Loucy (cell line): Measurements from ENCODE around the gene SIDT2.

Experiments used
- H2AFZ ChIP-seq: fragments of 200-600 bp; sonication (generic); 2 replicates; pipeline ENCODE4 v1.6.0; 2016; ENCODE audit warnings: antibody characterized with exemption, mild to moderate bottlenecking, low read length, moderate library complexity
- H3F3A ChIP-seq: fragments of 200-600 bp; 2 replicates; pipeline ENCODE4 v1.6.0; 2016; ENCODE audit warnings: antibody characterized with exemption, low read depth, mild to moderate bottlenecking
- H3K27me3 ChIP-seq: fragments of 200-600 bp; sonication (generic); 2 replicates; pipeline ENCODE4 v1.6.1; 2014; ENCODE audit warnings: low read length, mild to moderate bottlenecking; ENCODE audit not compliant: insufficient read depth, poor library complexity, severe bottlenecking
- H3K36me3 ChIP-seq: fragments of 200-600 bp; sonication (generic); 2 replicates; pipeline ENCODE4 v1.6.1; 2016; ENCODE audit warnings: low read length; ENCODE audit not compliant: insufficient read depth
- H3K4me1 ChIP-seq: fragments of 200-600 bp; sonication (generic); 2 replicates; pipeline ENCODE4 v1.5.1; 2014; ENCODE audit warnings: low read length, mild to moderate bottlenecking; ENCODE audit not compliant: insufficient read depth, poor library complexity, severe bottlenecking
- H3K4me2 ChIP-seq: fragments of 200-600 bp; sonication (generic); 2 replicates; pipeline ENCODE4 v1.6.0; 2014; ENCODE audit warnings: antibody characterized with exemption, low read length, low read depth, mild to moderate bottlenecking; ENCODE audit not compliant: poor library complexity, severe bottlenecking
- H3K4me3 ChIP-seq: fragments of 200-600 bp; sonication (generic); 2 replicates; pipeline ENCODE4 v1.5.1; 2014; ENCODE audit warnings: low read length, mild to moderate bottlenecking, mixed read lengths; ENCODE audit not compliant: poor library complexity, severe bottlenecking
- H3K79me2 ChIP-seq: fragments of 200-600 bp; sonication (generic); 2 replicates; pipeline ENCODE4 v1.6.1; 2014; ENCODE audit warnings: low read length; ENCODE audit not compliant: insufficient read depth
- H3K9ac ChIP-seq: fragments of 200-600 bp; sonication (generic); 2 replicates; pipeline ENCODE4 v1.6.0; 2014; ENCODE audit warnings: mild to moderate bottlenecking, low read depth, low read length, moderate library complexity; ENCODE audit not compliant: poor library complexity, severe bottlenecking
- H3K9me2 ChIP-seq: fragments of 200-600 bp; sonication (generic); replicated peaks from 2 replicates; pipeline ENCODE4 v1.6.1; 2016; ENCODE audit warnings: low read depth, low read length, mixed read lengths
- H3K9me3 ChIP-seq: fragments of 200-600 bp; sonication (generic); 2 replicates; pipeline ENCODE4 v1.6.1; 2014; ENCODE audit warnings: mild to moderate bottlenecking, antibody characterized with exemption, low read length, low read depth; ENCODE audit not compliant: insufficient read depth
- H4K20me1 ChIP-seq: fragments of 200-600 bp; sonication (generic); 2 replicates; pipeline ENCODE4 v1.6.0; 2014; ENCODE audit warnings: antibody characterized with exemption, low read length, mild to moderate bottlenecking; ENCODE audit not compliant: insufficient read depth, poor library complexity, severe bottlenecking
- CTCF ChIP-seq: fragments of 200-600 bp; sonication (generic); conservative IDR thresholded peaks from 2 replicates; pipeline ENCODE4 v1.5.1; 2014; ENCODE audit warnings: mild to moderate bottlenecking, antibody characterized with exemption, low read length
- EZH2phosphoT487 ChIP-seq: fragments of 200-600 bp; IDR thresholded peaks from 2 replicates; pipeline ENCODE4 v1.6.1; 2018; ENCODE audit warnings: antibody characterized with exemption, mild to moderate bottlenecking, moderate library complexity, borderline replicate concordance

Gene SIDT2

DNA sequence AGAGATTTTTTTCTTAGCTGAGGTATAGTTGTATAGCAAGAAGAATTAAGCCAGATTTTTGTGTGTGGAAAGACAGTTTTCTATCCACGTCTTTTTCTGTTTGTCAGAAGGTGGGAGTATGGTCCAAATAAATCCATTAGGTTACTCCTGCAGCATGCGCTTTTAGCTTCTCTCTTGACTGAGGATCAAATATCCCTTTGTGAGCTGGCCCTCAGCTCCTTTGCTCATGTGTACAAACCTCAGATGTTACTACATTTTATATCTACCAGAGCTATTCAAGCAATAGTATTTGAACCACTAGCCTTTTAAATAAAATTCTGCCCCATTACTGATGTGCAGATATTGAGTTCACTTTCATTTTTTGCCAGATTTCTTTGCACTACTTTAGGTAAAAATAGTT lies 8.8 kb upstream of the SIDT2 start:
- Histone ChIP-seq H3K4me2 (no peak overlapping the region), H3K36me3 (peaks cover 70% of the 10 kb centered on the region), H3K4me3 (no peak overlapping the region), H3K79me2 (peaks cover 10% of the 10 kb centered on the region; the same call in 1 of the 2 replicates), H4K20me1 (peaks cover 13% of the 10 kb centered on the region), H3K9ac (no peak overlapping the region), H3K4me1 (no peaks in the 10 kb centered on the region), H3F3A (peaks cover 3% of the 10 kb centered on the region; the same call in 1 of the 2 replicates), H2AFZ (no peak overlapping the region), H3K27me3 (no peaks in the 10 kb centered on the region), H3K9me2 (no peaks in the 10 kb centered on the region), H3K9me3 (no peaks in the 10 kb centered on the region)
- TF ChIP-seq EZH2phosphoT487 (no peak), CTCF (no peak)

- Histone ChIP-seq H2AFZ (no peak overlapping the region), H3K36me3 (peaks cover 68% of the 10 kb centered on the region), H3K9ac (no peak overlapping the region), H4K20me1 (peaks cover 13% of the 10 kb centered on the region), H3K79me2 (peaks cover 10% of the 10 kb centered on the region; the same call in 1 of the 2 replicates), H3K4me1 (no peaks in the 10 kb centered on the region), H3K9me3 (no peaks in the 10 kb centered on the region), H3K9me2 (no peaks in the 10 kb centered on the region), H3K4me2 (no peak overlapping the region), H3K4me3 (no peak overlapping the region), H3F3A (peaks cover 3% of the 10 kb centered on the region; the same call in 1 of the 2 replicates), H3K27me3 (no peaks in the 10 kb centered on the region)
- TF ChIP-seq EZH2phosphoT487 (no peak), CTCF (no peak)
These were observed 8.3 kb upstream of the SIDT2 start for GRCh38 chr11:117170210-117170609.

- Histone ChIP-seq H3K36me3 (peaks cover 60% of the 10 kb centered on the region), H3K27me3 (no peaks in the 10 kb centered on the region), H3K79me2 (peaks cover 9% of the 10 kb centered on the region; the same call in 1 of the 2 replicates), H3K4me1 (no peaks in the 10 kb centered on the region), H3K9ac (no peak overlapping the region), H3K9me3 (no peaks in the 10 kb centered on the region), H3F3A (peaks cover 3% of the 10 kb centered on the region; the same call in 1 of the 2 replicates), H4K20me1 (peaks cover 12% of the 10 kb centered on the region), H3K9me2 (no peaks in the 10 kb centered on the region), H3K4me2 (no peak overlapping the region), H2AFZ (no peak overlapping the region), H3K4me3 (no peak overlapping the region)
- TF ChIP-seq EZH2phosphoT487 (no peak), CTCF (no peak)
These were observed 7.5 kb upstream of the SIDT2 start for GRCh38 chr11:117171007-117171403.
